HG03175 (cell line): ENCODE data around the gene CAD.
"Not testable (repeated sequence)": the region's sequence is repeated elsewhere in the genome, so short reads cannot be mapped to it uniquely, and the experiment has no call there.

Source experiments
- ATAC-seq: cut with Tn5 transposase; IDR thresholded peaks from one replicate; pipeline ENCODE4 v1.9.1; 2021; ENCODE audit warnings: mild to moderate bottlenecking, moderate library complexity; ENCODE audit not compliant: unreplicated experiment

The CAD gene

GRCh38 chr2:27198068-27198467 is 19.1 kb upstream of the CAD start:
- ATAC-seq, result not testable (repeated sequence)

GRCh38 chr2:27198627-27199026 is 18.5 kb upstream of the CAD start:
- no peak for ATAC-seq

GRCh38 chr2:27199241-27199640 is 17.9 kb upstream of the CAD start:
- no peak for ATAC-seq

GRCh38 chr2:27201675-27202074 is 15.5 kb upstream of the CAD start:
- no peak for ATAC-seq

- ATAC-seq, result no peak
Measured at GRCh38 chr2:27202854-27203253, 14.3 kb upstream of the CAD start.

- no peak for ATAC-seq
Measured at GRCh38 chr2:27203741-27204140, 13.4 kb upstream of the CAD start.

DNA sequence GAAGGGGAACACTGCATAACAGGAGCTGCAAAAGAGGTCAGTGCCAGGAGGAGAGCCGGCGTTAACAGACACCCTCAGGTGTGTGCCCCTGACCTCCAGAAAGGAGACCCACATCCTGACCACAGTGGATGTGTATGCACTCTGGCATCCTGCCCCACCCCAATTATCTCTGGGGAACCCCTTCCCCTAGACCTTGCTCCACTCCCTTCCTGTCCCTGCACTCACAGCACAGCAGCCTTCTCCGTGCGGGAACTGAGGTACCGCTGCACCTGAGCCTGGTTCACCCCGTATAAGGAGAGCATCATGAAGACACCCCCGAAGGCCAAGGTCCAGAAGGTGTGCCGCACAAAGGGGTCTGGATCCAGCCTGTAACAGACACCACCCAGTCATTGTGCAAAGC is 12.6 kb upstream of the CAD start:
- ATAC-seq, result no peak

- ATAC-seq, result no peak
Measured at GRCh38 chr2:27205206-27205605, 12.0 kb upstream of the CAD start.

DNA sequence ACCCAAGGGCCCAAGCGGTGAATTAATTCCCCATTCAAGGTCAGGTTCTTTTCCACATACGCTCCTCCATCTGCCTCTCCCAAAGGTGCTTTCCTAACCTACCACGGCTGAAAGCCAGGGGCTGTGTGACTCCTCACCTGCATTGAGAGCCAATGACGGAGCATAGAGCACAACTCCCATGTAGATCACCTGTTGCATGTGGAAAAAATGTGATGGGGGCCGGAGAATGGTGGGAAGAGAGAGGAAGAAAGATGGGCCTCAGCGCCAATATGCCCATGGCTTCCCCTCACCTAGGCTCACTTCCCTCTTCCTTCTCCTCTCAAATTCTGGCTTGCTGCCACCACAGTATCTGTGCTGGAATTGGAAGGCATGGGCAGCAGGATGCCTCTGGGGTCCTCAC is 10.8 kb upstream of the CAD start:
- ATAC-seq, result no peak

- no peak for ATAC-seq
Measured at GRCh38 chr2:27208486-27209050, 8.6 kb upstream of the CAD start.

- no peak for ATAC-seq
Measured at GRCh38 chr2:27209621-27210401, 7.4 kb upstream of the CAD start.

GRCh38 chr2:27211241-27211942 is 5.8 kb upstream of the CAD start:
- ATAC-seq, result no peak

- ATAC-seq, result peak; percentile 85
Measured at GRCh38 chr2:27211943-27212625, 5.1 kb upstream of the CAD start, which contains the start of the genes ATRAID and SLC5A6. Gene ATRAID (plus strand): TSS chr2:27212041. CDS start chr2:27212369, 328 bp downstream. Gene SLC5A6 (minus strand): TSS chr2:27212268. CDS start chr2:27207650, 4,618 bp downstream.

DNA sequence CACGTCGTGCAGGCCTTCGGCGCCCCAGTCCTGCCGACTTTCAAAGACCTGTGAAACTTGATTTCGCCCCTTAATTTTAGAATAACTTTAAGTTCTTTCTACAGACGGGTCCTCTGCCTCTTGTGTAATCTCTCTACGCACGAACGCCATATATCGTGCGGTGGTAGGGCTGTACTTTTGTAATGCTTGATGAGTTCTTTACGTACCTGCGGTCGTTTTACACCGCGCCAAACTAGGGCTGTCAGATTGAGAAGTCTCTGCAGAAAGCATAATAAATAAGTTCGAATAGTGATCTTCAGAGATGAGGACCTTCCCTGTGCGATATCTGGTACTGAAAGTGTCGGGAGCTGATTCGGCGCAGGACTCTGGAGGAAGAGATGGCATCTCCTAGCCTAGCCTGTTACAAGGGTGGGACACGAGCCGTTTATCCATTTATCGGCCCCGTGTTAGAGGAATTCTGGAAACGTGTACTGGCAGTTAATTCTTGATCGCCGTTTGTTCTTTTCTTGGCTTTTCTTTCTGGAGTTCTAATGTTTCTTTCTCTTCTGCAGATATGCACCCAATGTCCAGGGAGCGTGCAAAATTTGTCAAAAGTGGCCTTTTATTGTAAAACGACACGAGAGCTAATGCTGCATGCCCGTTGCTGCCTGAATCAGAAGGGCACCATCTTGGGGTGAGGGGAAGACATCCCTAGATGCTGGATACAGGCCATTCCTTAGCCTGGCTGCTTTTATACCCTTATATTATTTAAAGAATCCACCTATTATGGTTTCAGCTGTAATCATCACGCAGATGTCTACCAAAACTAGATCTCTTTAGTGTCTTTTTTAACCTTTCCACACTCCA is 4.3 kb upstream of the CAD start:
- peak; percentile 17 for ATAC-seq

- ATAC-seq, result no peak
Measured at GRCh38 chr2:27214941-27215340, 2.2 kb upstream of the CAD start.

DNA sequence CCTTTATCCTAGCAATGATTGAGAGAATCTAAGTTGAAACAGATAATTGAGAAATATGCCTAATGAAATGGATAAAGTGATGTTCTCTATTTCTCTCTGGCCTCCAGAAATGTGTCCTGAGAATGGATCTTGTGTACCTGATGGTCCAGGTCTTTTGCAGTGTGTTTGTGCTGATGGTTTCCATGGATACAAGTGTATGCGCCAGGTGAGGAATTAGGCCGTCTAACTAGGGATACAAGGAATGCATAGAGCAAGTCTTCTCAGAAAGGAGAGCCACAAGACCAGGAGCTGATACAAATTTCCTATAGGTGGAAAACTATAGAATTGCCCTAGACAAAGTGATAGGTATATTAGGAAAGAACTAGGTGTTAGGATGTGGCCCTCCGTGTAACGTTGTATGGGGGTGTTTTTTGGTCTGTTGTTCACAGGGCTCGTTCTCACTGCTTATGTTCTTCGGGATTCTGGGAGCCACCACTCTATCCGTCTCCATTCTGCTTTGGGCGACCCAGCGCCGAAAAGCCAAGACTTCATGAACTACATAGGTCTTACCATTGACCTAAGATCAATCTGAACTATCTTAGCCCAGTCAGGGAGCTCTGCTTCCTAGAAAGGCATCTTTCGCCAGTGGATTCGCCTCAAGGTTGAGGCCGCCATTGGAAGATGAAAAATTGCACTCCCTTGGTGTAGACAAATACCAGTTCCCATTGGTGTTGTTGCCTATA is 592 bp upstream of the CAD start:
- no peak for ATAC-seq

GRCh38 chr2:27218614-27219013 is 1.4 kb downstream of the CAD start:
- ATAC-seq, result no peak

DNA sequence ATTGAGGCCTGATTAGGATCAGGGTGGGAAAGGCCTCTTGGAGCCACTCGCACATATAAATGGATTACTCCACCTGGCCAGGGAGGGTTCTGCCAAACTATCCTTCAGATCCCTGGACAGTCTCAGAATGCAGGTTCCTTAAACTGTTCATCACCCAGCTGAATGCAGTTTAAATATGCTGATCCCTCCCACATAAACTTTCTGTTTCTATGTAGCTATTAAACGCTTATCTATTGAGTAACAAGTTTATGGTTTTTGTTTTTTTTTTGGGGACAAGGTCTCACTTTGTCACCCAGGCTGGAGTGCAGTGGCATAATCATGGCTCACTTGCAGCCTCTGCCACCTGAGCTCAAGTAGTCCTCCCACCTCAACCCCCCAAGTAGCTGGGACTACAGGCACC is 1.9 kb downstream of the CAD start:
- no peak for ATAC-seq

DNA sequence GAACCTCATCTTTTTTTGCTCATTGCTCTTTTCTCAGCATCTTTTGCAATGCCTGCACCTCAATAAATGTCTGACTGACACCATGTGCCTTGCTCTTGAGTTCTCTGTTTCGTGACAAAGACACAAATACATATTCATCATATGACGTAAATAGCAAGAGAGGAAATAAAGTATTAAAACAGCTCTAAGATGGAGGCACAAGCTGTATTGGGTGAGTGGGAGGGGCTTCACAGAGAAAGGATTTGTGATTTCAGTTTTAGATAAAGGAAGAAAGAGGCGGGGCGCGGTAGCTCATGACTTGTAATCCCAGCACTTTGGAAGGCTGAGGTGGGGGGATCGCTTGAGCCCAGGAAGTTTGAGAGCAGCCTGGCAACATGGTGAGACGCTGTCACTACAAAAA is 2.9 kb downstream of the CAD start:
- ATAC-seq, result no peak

- no peak for ATAC-seq
Measured at GRCh38 chr2:27221166-27221565, 4.0 kb downstream of the CAD start.
